ENCODE data around the gene TAF4. TPM values are rescaled to one million over a fixed set of nuclear protein-coding genes. Genes with fewer than 3 reads are reported as not detected.

Gene TAF4
- total RNA-seq, 2 donors from 2014 or later = 25.5 to 39.9 TPM

DNA sequence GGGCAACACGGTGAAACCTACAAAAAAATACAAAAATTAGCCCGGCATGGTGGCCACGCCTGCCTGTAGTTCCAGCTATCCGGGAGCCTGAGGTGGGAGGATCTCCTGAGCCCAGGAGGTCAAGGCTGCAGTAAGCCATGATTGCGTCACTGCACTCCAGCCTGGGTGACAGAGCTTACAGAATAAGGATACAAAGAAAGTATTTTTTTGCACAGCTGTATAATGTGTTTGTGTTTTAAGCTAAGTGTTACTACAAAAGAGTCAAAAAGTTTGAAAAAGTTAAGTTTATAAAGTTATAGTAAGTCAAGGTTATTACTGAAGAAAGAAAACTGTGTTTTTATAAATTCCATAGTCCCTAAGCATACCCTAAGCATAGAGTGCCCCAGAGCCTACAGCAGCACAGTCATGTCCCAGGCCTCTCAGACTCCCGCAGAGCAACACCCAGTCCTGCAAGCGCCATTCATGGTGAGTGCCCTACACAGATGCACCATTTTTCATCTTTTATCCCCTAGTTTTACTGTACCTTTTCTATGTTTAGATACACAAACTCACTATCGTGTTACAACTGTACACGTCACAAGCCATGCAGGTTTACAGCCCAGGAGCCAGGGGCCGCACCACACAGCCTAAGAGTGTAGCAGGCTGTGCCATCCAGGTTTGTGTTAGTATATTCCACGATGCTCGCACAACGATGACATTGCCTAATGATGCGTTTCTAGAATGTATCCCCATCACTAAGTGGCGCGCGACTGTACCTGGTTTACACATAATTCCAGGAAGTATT, 22.4 kb downstream of the TAF4 start:
- no peak for TF ChIP-seq CTCF (conservative IDR thresholded peaks at IDR 0.05)
- H3K4me1 ChIP-seq (ENCODE audit: control insufficient read depth, insufficient read depth, low read length) = no peaks in the 10 kb centered on the region
- no peaks in the 10 kb centered on the region for H3K9me3 ChIP-seq (ENCODE audit: control insufficient read depth, low read length)
- no peak overlapping the region for H3K4me3 ChIP-seq (ENCODE audit: low read length)
- H3K27ac Mint-ChIP-seq = no peak overlapping the region
- H3K4me3 Mint-ChIP-seq = no peak overlapping the region
- no peaks in the 10 kb centered on the region for H3K36me3 Mint-ChIP-seq (ENCODE audit: low read depth)
- DNase-seq = no peak
- H3K27me3 ChIP-seq (ENCODE audit: control insufficient read depth, insufficient read depth, low read length, poor library complexity, severe bottlenecking) = no peaks in the 10 kb centered on the region
- WGBS, 2 experiments (ENCODE audit: insufficient coverage in 1 of 2, insufficient read length in 1 of 2) = 93 to 99% methylated on average over 16 to 17 of the region's 17 CpGs
- H3K27me3 Mint-ChIP-seq (ENCODE audit: insufficient read depth) = no peaks in the 10 kb centered on the region
- H3K36me3 ChIP-seq (ENCODE audit: control insufficient read depth, insufficient read depth, low read length) = no peaks in the 10 kb centered on the region
- no peak overlapping the region for H3K27ac ChIP-seq (ENCODE audit: low read depth, low read length)
- peaks cover 40% of the 10 kb centered on the region for H3K4me1 Mint-ChIP-seq
- no peak overlapping the region for H3K9ac ChIP-seq (ENCODE audit: extremely low read depth, low read length, poor library complexity, severe bottlenecking)
- no peaks in the 10 kb centered on the region for H3K9me3 Mint-ChIP-seq

- 90 to 99% methylated on average over 13 to 21 of the region's 22 CpGs for WGBS, 2 experiments (ENCODE audit: insufficient coverage in 1 of 2, insufficient read length in 1 of 2)
- H3K9me3 Mint-ChIP-seq = peaks cover 4% of the 10 kb centered on the region
- no peak for DNase-seq
These were observed 23.5 kb downstream of the TAF4 start for GRCh38 chr20:62042025-62042820.

DNA sequence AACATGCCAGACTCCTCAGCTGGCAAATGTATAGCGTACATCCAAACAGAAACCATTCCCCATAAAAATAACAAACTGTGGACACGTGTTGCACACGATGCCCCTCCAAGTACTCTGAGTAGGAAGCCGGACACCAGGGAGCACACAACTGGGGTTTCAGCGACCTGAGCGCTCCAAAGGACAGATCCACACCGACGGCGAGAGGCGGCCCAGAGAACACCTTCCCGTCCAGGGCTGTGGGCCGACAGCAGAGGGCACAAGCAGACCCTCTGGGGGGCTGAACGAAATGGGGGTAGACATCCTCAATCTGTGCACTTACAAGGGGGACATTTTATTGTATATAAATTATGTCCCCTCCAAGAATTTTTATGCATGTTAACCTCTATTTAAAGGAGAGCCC, 24.7 kb downstream of the TAF4 start:
- Histone ChIP-seq H3K9me3 (ENCODE audit: control insufficient read depth, low read length) (no peaks in the 10 kb centered on the region), H3K9ac (ENCODE audit: extremely low read depth, low read length, poor library complexity, severe bottlenecking) (no peak overlapping the region), H3K4me1 (ENCODE audit: control insufficient read depth, insufficient read depth, low read length) (no peaks in the 10 kb centered on the region), H3K27ac (ENCODE audit: low read depth, low read length) (no peak overlapping the region), H3K27me3 (ENCODE audit: control insufficient read depth, insufficient read depth, low read length, poor library complexity, severe bottlenecking) (no peaks in the 10 kb centered on the region), H3K36me3 (ENCODE audit: control insufficient read depth, insufficient read depth, low read length) (no peaks in the 10 kb centered on the region), H3K4me3 (ENCODE audit: low read length) (no peak overlapping the region)
- peaks cover 4% of the 10 kb centered on the region for H3K9me3 Mint-ChIP-seq
- peaks cover 39% of the 10 kb centered on the region for H3K4me1 Mint-ChIP-seq
- H3K36me3 Mint-ChIP-seq (ENCODE audit: low read depth) = peaks cover 3% of the 10 kb centered on the region
- no peaks in the 10 kb centered on the region for H3K27me3 Mint-ChIP-seq (ENCODE audit: insufficient read depth)
- no peak overlapping the region for H3K4me3 Mint-ChIP-seq
- TF ChIP-seq CTCF (conservative IDR thresholded peaks at IDR 0.05) = no peak
- WGBS, 2 experiments (ENCODE audit: insufficient coverage in 1 of 2, insufficient read length in 1 of 2) = 91 to 95% methylated on average over 9 to 13 of the region's 13 CpGs
- no peak for DNase-seq
- peak overlapping the region; percentile 70 for H3K27ac Mint-ChIP-seq

More at GRCh38 chr20:62042025-62042820, 23.5 kb downstream of the TAF4 start:
- no peaks in the 10 kb centered on the region for H3K27me3 Mint-ChIP-seq (ENCODE audit: insufficient read depth)
- no peaks in the 10 kb centered on the region for H3K36me3 Mint-ChIP-seq (ENCODE audit: low read depth)
- no peak overlapping the region for H3K27ac Mint-ChIP-seq
- no peaks in the 10 kb centered on the region for H3K36me3 ChIP-seq (ENCODE audit: control insufficient read depth, insufficient read depth, low read length)
- no peak overlapping the region for H3K9ac ChIP-seq (ENCODE audit: extremely low read depth, low read length, poor library complexity, severe bottlenecking)
- peak overlapping the region; percentile 18 for H3K27ac ChIP-seq (ENCODE audit: low read depth, low read length)
- no peak overlapping the region for H3K4me3 ChIP-seq (ENCODE audit: low read length)
- H3K9me3 ChIP-seq (ENCODE audit: control insufficient read depth, low read length) = no peaks in the 10 kb centered on the region
- no peak overlapping the region for H3K4me3 Mint-ChIP-seq
- no peaks in the 10 kb centered on the region for H3K27me3 ChIP-seq (ENCODE audit: control insufficient read depth, insufficient read depth, low read length, poor library complexity, severe bottlenecking)
- no peak for TF ChIP-seq CTCF (conservative IDR thresholded peaks at IDR 0.05)
- peaks cover 37% of the 10 kb centered on the region for H3K4me1 Mint-ChIP-seq
- no peaks in the 10 kb centered on the region for H3K4me1 ChIP-seq (ENCODE audit: control insufficient read depth, insufficient read depth, low read length)

All from endodermal cell (in vitro differentiated cells).